ENCODE results near the gene CHKB.

CHKB gene

DNA sequence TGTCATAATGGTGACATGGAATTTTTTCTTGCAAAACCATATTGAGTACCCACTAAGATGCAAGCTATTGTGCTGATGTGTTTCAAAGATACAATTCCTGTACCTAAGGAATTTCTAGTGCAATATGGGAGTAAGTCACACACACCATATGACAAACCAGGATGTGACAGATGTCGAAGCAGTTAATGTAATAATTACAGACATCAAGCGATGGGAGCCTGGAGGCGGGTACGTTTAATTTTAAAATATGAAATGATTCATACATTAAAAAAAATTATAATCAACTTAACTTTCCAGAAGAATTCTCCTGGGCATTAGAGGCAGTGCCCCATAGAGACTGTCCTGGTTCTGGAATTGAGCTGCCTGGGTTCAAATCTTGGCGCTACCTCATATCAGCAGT lies 25.9 kb downstream of the CHKB start:
- no peaks in the 10 kb centered on the region for H3K36me3 ChIP-seq
- H3K9me3 ChIP-seq, result no peaks in the 10 kb centered on the region
- H3K27ac ChIP-seq, result no peak overlapping the region
- H3K4me3 ChIP-seq (ENCODE audit: low read depth in 1 of 2, low read length in 1 of 2), result no peak overlapping the region
- TF ChIP-seq, protein P1, sequence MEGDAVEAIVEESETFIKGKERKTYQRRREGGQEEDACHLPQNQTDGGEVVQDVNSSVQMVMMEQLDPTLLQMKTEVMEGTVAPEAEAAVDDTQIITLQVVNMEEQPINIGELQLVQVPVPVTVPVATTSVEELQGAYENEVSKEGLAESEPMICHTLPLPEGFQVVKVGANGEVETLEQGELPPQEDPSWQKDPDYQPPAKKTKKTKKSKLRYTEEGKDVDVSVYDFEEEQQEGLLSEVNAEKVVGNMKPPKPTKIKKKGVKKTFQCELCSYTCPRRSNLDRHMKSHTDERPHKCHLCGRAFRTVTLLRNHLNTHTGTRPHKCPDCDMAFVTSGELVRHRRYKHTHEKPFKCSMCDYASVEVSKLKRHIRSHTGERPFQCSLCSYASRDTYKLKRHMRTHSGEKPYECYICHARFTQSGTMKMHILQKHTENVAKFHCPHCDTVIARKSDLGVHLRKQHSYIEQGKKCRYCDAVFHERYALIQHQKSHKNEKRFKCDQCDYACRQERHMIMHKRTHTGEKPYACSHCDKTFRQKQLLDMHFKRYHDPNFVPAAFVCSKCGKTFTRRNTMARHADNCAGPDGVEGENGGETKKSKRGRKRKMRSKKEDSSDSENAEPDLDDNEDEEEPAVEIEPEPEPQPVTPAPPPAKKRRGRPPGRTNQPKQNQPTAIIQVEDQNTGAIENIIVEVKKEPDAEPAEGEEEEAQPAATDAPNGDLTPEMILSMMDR (IDR thresholded peaks at IDR 0.05), result no peak
- H3K4me1 ChIP-seq (ENCODE audit: control insufficient read depth in 1 of 2, insufficient read depth in 1 of 2, low read depth in 1 of 2, low read length in 1 of 2), result no peaks in the 10 kb centered on the region
- no peaks in the 10 kb centered on the region for H3K27me3 ChIP-seq

DNA sequence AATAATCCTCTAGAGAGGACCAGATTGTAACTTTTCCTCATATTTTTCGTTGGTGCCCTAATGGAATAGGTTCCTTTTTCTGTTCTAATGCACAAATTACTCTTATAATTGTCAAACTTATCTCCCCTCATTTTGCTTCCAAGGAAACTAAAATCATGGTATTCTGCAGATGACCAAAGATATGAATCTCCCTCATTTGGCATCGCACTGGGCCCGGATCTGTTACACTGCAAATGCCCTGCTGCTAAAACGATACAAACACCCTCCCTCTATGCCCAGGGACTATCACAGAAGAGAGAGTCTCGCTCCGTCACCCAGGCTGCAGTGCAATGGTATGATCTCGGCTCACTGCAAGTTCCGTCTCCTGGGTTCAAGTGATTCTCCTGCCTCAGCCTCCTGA lies 29.3 kb downstream of the CHKB start:
- H3K4me3 ChIP-seq (ENCODE audit: low read depth in 1 of 2, low read length in 1 of 2), result no peak overlapping the region
- H3K36me3 ChIP-seq, result no peaks in the 10 kb centered on the region
- peaks cover 7 to 10% of the 10 kb centered on the region in 2 experiments for H3K4me1 ChIP-seq (ENCODE audit: control insufficient read depth in 1 of 2, insufficient read depth in 1 of 2, low read depth in 1 of 2, low read length in 1 of 2)
- H3K27ac ChIP-seq, result no peak overlapping the region
- TF ChIP-seq, protein P1 (IDR thresholded peaks at IDR 0.05), result no peak
- peaks cover 21% of the 10 kb centered on the region for H3K27me3 ChIP-seq
- H3K9me3 ChIP-seq, result no peaks in the 10 kb centered on the region

DNA sequence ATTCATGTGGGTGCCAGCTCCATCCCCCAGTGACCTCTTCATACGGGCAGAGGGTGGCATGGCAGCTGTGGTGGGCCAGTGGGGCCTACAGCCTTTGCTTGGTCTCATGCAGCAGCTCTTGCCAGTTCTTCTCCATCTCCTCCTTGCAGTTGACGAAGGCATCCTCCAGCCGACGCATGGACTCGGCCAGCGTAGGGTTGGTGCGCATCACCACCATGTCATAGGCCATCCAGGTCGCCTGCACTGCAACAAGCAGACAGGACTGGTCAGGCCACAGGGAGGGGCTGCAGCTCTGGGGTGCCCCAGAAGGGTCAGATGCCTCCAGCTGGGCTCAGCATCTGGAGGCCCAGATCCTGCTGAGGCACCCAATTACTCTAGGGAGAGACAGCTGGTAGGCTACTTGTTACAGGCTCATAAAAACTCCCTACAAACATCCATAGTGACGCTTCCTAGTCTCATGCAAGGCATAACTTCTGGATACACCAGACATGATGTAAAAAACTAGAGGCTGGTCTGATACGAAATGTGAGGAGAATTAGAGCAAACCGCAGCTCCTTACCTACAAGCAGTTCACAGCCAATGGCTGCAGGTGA lies 31.4 kb downstream of the CHKB start:
- peaks cover 42% of the 10 kb centered on the region for H3K27me3 ChIP-seq
- TF ChIP-seq, protein P1 (IDR thresholded peaks at IDR 0.05), result no peak
- H3K4me3 ChIP-seq (ENCODE audit: low read depth in 1 of 2, low read length in 1 of 2), result no peak overlapping the region
- H3K36me3 ChIP-seq, result no peaks in the 10 kb centered on the region
- peaks cover 11 to 15% of the 10 kb centered on the region in 2 experiments for H3K4me1 ChIP-seq (ENCODE audit: control insufficient read depth in 1 of 2, insufficient read depth in 1 of 2, low read depth in 1 of 2, low read length in 1 of 2)
- no peak overlapping the region for H3K27ac ChIP-seq
- H3K9me3 ChIP-seq, result no peaks in the 10 kb centered on the region

DNA sequence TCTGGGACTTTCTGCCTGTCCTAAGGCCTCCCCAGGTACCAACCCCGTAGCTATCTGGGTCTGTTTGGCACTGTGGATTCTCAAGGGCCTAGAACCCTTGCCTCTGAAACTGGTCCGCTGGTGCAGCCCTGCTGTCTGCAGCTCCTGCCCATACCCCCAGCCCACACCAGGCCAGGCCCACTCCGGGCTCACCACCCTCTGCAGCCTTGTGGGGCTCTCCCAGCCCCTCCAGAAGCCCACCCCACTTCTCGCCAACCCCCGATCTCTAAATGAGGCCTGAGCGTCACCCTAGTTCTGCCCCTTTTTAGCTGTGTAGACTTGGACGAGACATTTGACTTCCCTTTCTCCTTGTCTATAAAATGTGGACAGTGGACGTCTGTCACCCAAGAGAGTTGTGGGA lies 32.3 kb downstream of the CHKB start:
- H3K27ac ChIP-seq, result no peak overlapping the region
- H3K4me1 ChIP-seq (ENCODE audit: control insufficient read depth in 1 of 2, insufficient read depth in 1 of 2, low read depth in 1 of 2, low read length in 1 of 2), result peaks cover 11 to 19% of the 10 kb centered on the region in 2 experiments
- peaks cover 49% of the 10 kb centered on the region for H3K27me3 ChIP-seq
- no peaks in the 10 kb centered on the region for H3K9me3 ChIP-seq
- H3K36me3 ChIP-seq, result no peaks in the 10 kb centered on the region
- no peak overlapping the region for H3K4me3 ChIP-seq (ENCODE audit: low read depth in 1 of 2, low read length in 1 of 2)
- TF ChIP-seq, protein P1 (IDR thresholded peaks at IDR 0.05), result no peak

DNA sequence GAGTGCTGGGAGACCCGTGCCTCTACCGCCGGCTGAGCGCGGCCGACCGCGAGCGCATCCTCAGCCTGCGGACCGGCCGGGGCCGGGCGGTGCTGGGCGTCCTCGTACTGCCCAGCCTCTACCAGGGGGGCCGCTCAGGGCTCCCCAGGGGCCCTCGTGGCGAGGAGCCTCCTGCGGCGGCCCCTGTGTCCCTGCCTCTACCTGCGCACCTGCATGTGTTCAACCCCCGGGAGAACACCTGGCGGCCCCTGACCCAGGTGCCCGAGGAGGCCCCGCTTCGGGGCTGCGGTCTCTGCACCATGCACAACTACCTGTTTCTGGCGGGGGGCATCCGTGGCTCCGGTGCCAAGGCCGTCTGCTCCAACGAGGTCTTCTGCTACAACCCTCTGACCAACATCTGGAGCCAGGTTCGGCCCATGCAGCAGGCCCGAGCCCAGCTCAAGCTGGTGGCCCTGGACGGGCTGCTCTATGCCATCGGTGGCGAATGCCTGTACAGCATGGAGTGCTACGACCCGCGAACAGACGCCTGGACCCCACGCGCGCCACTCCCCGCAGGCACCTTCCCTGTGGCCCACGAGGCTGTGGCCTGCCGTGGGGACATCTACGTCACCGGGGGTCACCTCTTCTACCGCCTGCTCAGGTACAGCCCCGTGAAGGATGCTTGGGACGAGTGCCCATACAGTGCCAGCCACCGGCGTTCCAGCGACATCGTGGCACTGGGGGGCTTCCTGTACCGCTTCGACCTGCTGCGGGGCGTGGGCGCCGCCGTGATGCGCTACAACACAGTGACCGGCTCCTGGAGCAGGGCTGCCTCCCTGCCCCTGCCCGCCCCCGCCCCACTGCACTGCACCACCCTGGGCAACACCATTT lies 33.5 kb downstream of the CHKB start:
- TF ChIP-seq, protein P1 (IDR thresholded peaks at IDR 0.05), result no peak
- Histone ChIP-seq H3K4me3 (ENCODE audit: low read depth in 1 of 2, low read length in 1 of 2) (peak overlapping the region; percentile 52 to 59), H3K27ac (peak overlapping the region; percentile 32), H3K4me1 (ENCODE audit: control insufficient read depth in 1 of 2, insufficient read depth in 1 of 2, low read depth in 1 of 2, low read length in 1 of 2) (peaks cover 22 to 31% of the 10 kb centered on the region in 2 experiments), H3K36me3 (no peaks in the 10 kb centered on the region), H3K27me3 (peaks cover 50% of the 10 kb centered on the region), H3K9me3 (no peaks in the 10 kb centered on the region)

Data from neutrophil (primary cell).